Measurements from ENCODE around the gene GIMAP2. TPM values are rescaled to one million over a fixed set of nuclear protein-coding genes. Genes with fewer than 3 reads are reported as not detected.

Gene GIMAP2
- total RNA-seq, 2 experiments from 2014 or later = 64.1 to 65.1 TPM

- Mint-ChIP-seq H3K9me3 (peaks cover 23% of the 10 kb centered on the region), H3K27ac (peak overlapping the region; percentile 81), H3K4me3 (peak overlapping the region; percentile 54), H3K36me3 (ENCODE audit: low read depth) (peaks cover 100% of the 10 kb centered on the region), H3K4me1 (ENCODE audit: low read depth) (peaks cover 78% of the 10 kb centered on the region), H3K27me3 (no peaks in the 10 kb centered on the region)
- H3K9me3 ChIP-seq (ENCODE audit: control insufficient read depth in 1 of 2, insufficient read depth in 1 of 2, low read length in 2 of 2) = peaks cover 43 to 47% of the 10 kb centered on the region in 2 experiments
- ATAC-seq (ENCODE audit: poor library complexity) (no peak), DNase-seq (no peak)
- ChIA-PET POLR2A (interaction anchor here (0.9 to 2.6 kb wide), 7 partner anchors 10 to 272 kb away, joined by 3 to 12 read pairs (median 3); partner anchors contain the start of genes GIMAP4, GIMAP6 and GIMAP8), CTCF (interaction anchor here (1.6 to 2.0 kb wide), 2 partner anchors 33 to 274 kb away, joined by 3 to 6 read pairs; no protein-coding TSS in a partner anchor)
- H3K36me3 ChIP-seq (ENCODE audit: insufficient read depth, low read length) = peaks cover 66% of the 10 kb centered on the region
- TF ChIP-seq CTCF (IDR thresholded peaks at IDR 0.05) = no peak
- H3K27me3 ChIP-seq (ENCODE audit: control insufficient read depth in 1 of 2, insufficient read depth in 2 of 2, low read length in 2 of 2) = no peaks in the 10 kb centered on the region
- H3K4me3 ChIP-seq (ENCODE audit: low read length) = peak overlapping the region; percentile 13
- intact Hi-C loops (cut with DNase I, micrococcal nuclease) = no loop called here
- peak overlapping the region; percentile 5 to 6 for H3K27ac ChIP-seq (ENCODE audit: low read depth in 1 of 2, low read length in 2 of 2)
- H3K4me1 ChIP-seq (ENCODE audit: insufficient read depth, low read length) = peaks cover 42% of the 10 kb centered on the region
Observed at GRCh38 chr7:150722431-150722931, 37.0 kb downstream of the GIMAP2 start.

- peaks cover 41% of the 10 kb centered on the region for H3K4me1 ChIP-seq (ENCODE audit: insufficient read depth, low read length)
- ATAC-seq (ENCODE audit: poor library complexity) = no peak
- no peak overlapping the region for H3K4me3 ChIP-seq (ENCODE audit: low read length)
- H3K4me1 Mint-ChIP-seq (ENCODE audit: low read depth) = peaks cover 76% of the 10 kb centered on the region
- H3K27me3 ChIP-seq (ENCODE audit: control insufficient read depth in 1 of 2, insufficient read depth in 2 of 2, low read length in 2 of 2) = no peaks in the 10 kb centered on the region
- peaks cover 100% of the 10 kb centered on the region for H3K36me3 Mint-ChIP-seq (ENCODE audit: low read depth)
- no peak for DNase-seq
- H3K27me3 Mint-ChIP-seq = no peaks in the 10 kb centered on the region
- no peak for TF ChIP-seq CTCF (IDR thresholded peaks at IDR 0.05)
- H3K4me3 Mint-ChIP-seq = peak overlapping the region; percentile 65
- ChIA-PET CTCF (interaction anchor here (0.7 to 2.0 kb wide), 8 partner anchors 9 to 275 kb away, joined by 3 to 6 read pairs (median 3); partner anchors contain the start of gene GIMAP2), POLR2A (interaction anchor here (0.6 to 2.6 kb wide), 8 partner anchors 9 to 215 kb away, joined by 3 to 12 read pairs (median 4); partner anchors contain the start of genes GIMAP4 and GIMAP6)
- intact Hi-C loops (cut with DNase I, micrococcal nuclease) = no loop called here
- H3K9me3 Mint-ChIP-seq = peaks cover 32% of the 10 kb centered on the region
- peak overlapping the region; percentile 81 for H3K27ac Mint-ChIP-seq
- H3K27ac ChIP-seq (ENCODE audit: low read depth in 1 of 2, low read length in 2 of 2) = no peak overlapping the region
- H3K9me3 ChIP-seq (ENCODE audit: control insufficient read depth in 1 of 2, insufficient read depth in 1 of 2, low read length in 2 of 2) = peaks cover 49 to 52% of the 10 kb centered on the region in 2 experiments
- H3K36me3 ChIP-seq (ENCODE audit: insufficient read depth, low read length) = peaks cover 64% of the 10 kb centered on the region
Observed at GRCh38 chr7:150723467-150723866, 38.0 kb downstream of the GIMAP2 start.

GRCh38 chr7:150727381-150727780, 41.9 kb downstream of the GIMAP2 start:
- Histone ChIP-seq H3K9me3 (ENCODE audit: control insufficient read depth in 1 of 2, insufficient read depth in 1 of 2, low read length in 2 of 2) (peaks cover 25 to 46% of the 10 kb centered on the region in 2 experiments), H3K36me3 (ENCODE audit: insufficient read depth, low read length) (peaks cover 25% of the 10 kb centered on the region), H3K4me3 (ENCODE audit: low read length) (no peak overlapping the region), H3K27me3 (ENCODE audit: control insufficient read depth in 1 of 2, insufficient read depth in 2 of 2, low read length in 2 of 2) (no peaks in the 10 kb centered on the region), H3K4me1 (ENCODE audit: insufficient read depth, low read length) (peaks cover 19% of the 10 kb centered on the region), H3K27ac (ENCODE audit: low read depth in 1 of 2, low read length in 2 of 2) (no peak overlapping the region)
- DNase-seq = no peak
- ChIA-PET POLR2A (interaction anchor here (0.6 to 6.6 kb wide), 6 partner anchors 11 to 275 kb away, joined by 3 to 58 read pairs (median 4); partner anchors contain the start of gene GIMAP1), CTCF (interaction anchor here (0.8 kb wide), 1 partner anchor 11 kb away, joined by 3 read pairs; the partner anchor contains the start of gene GIMAP1)
- no peaks in the 10 kb centered on the region for H3K27me3 Mint-ChIP-seq
- H3K4me1 Mint-ChIP-seq (ENCODE audit: low read depth) = peaks cover 77% of the 10 kb centered on the region
- H3K4me3 Mint-ChIP-seq = no peak overlapping the region
- intact Hi-C loops (cut with DNase I, micrococcal nuclease) = no loop called here
- TF ChIP-seq CTCF (IDR thresholded peaks at IDR 0.05) = no peak
- peaks cover 78% of the 10 kb centered on the region for H3K36me3 Mint-ChIP-seq (ENCODE audit: low read depth)
- no peak overlapping the region for H3K27ac Mint-ChIP-seq
- H3K9me3 Mint-ChIP-seq = peaks cover 35% of the 10 kb centered on the region
- ATAC-seq (ENCODE audit: poor library complexity) = no peak

All from CD4-positive, alpha-beta T cell (primary cell).